Pancreas (tissue), 10 donors: ENCODE measurements around the gene FGF5. TPM values are rescaled to one million over a fixed set of nuclear protein-coding genes. Genes with fewer than 3 reads are reported as not detected.
A peak's percentile ranks its signal among the peaks of the same experiment; 100 is the strongest.

ENCODE experiments used
- ATAC-seq, 4 donors: fragments of 200-7000 bp; cut with Tn5 transposase; one replicate each; pipeline versions ENCODE4 v1.8.0 to v1.9.1; 2020; ENCODE audit warnings: mild to moderate bottlenecking in 4 of 4, moderate library complexity in 4 of 4
- DNase-seq, 6 donors: peaks; one replicate each; pipeline ENCODE4 v3.0.0-alpha.2; 2020
- FAIRE-seq: peaks from 2 replicates; lab custom pipeline; 2012; peaks lifted over from hg19 to GRCh38; lab: Jason Lieb, UNC
- H3K27ac ChIP-seq, 4 donors: fragments of 200-600 bp; sonication (generic); 1 replicate in 3 of 4; 2 replicates in 1 of 4; pipeline versions ENCODE4 v1.5.0 to v1.8.0; 2020
- H3K27me3 ChIP-seq, 4 donors: fragments of 200-600 bp; one replicate each; pipeline ENCODE4 v1.8.0; 2021
- H3K36me3 ChIP-seq, 3 donors: fragments of 200-600 bp; sonication (generic) in 1 of 3; one replicate each; pipeline versions ENCODE4 v1.5.0 to v1.8.0; 2020 to 2021
- H3K4me1 ChIP-seq, 3 donors: fragments of 200-600 bp; one replicate each; pipeline ENCODE4 v1.8.0; 2021
- H3K4me3 ChIP-seq, 4 donors: fragments of 200-600 bp; sonication (generic) in 2 of 4; one replicate each; pipeline versions ENCODE4 v1.5.0 to v1.8.0; 2020 to 2021
- H3K9me3 ChIP-seq, 4 donors: fragments of 200-600 bp; one replicate each; pipeline ENCODE4 v1.8.0; 2021
- CTCF ChIP-seq, 4 donors: fragments of 200-600 bp; sonication (generic) in 3 of 4; IDR thresholded peaks; one replicate each; pipeline versions ENCODE4 v1.5.0 to v1.8.0; 2021; ENCODE audit warnings: antibody characterized with exemption in 4 of 4
- WGBS, 2 donors: extraction: QIAGEN DNeasy Blood & Tissue Kit; methylation state at CpG; one replicate each; pipeline ENCODE4 v1.1.7; 2013; 5-methylcytosine and 5-hydroxymethylcytosine counted together
- intact Hi-C, 3 donors: fragments of 100-400 bp; cut with DNase I; formaldehyde crosslinking; loops; one replicate each; pipeline versions ENCODE4 v1.11.1 to v1.14.2; 2022
- polyA plus RNA-seq, 2 donors: library from polyadenylated mRNA; stranded (reverse); fragments of 200-250 nt; gene quantifications; one replicate each; pipeline ENCODE4 v1.2.3, GENCODE V29; 2013
- total RNA-seq, 6 donors: library from RNA; stranded (reverse); fragmentation: NEBNext Ultra II Directional in 4 of 6; extraction: Animal tissue kit (Norgen Biotek cat#: 25700) in 4 of 6; gene quantifications; one replicate each; pipeline versions ENCODE4 v1.2.1 to v1.2.4, GENCODE V29; 2021 to 2023
- donor health status: healthy with polysubstance abuse.
- donor health status: DM: no; HTN: no; CAD: no; lungs with moderate emphysema.
- donor health status: DM: no; HTN: no; CAD: no.
- donor health status: control.
- donor health status: control.
- donor health status: Bipolar disorder and iron deficiency.
- donor health status: DM: yes; HTN: yes; CAD: no.
- donor health status: DM: no; HTN: no; CAD: no.
- donor health status: DM: no; HTN: no; CAD: no.
- donor health status: DM: yes; HTN: yes; CAD: no.

Gene FGF5
- total and polyA plus RNA-seq, 8 donors: not detected

- Histone ChIP-seq H3K4me1 (no peaks in the 10 kb centered on the region), H3K36me3 (no peaks in the 10 kb centered on the region), H3K27me3 (no peaks in the 10 kb centered on the region), H3K9me3 (no peaks in the 10 kb centered on the region), H3K4me3 (no peak overlapping the region), H3K27ac (no peak overlapping the region)
- no peak for ATAC-seq
- intact Hi-C loops: no loop called here
- DNase-seq: no peak
- no peak for FAIRE-seq
- no peak for TF ChIP-seq CTCF (IDR thresholded peaks at IDR 0.05)
- WGBS, 2 donors: 85 to 90% methylated on average over 8 of the region's 8 CpGs
Measured at GRCh38 chr4:80321341-80321740, 54.9 kb downstream of the FGF5 start.

- Histone ChIP-seq H3K4me1 (no peaks in the 10 kb centered on the region), H3K27me3 (no peaks in the 10 kb centered on the region), H3K27ac (no peak overlapping the region), H3K9me3 (no peaks in the 10 kb centered on the region), H3K36me3 (no peaks in the 10 kb centered on the region), H3K4me3 (no peak overlapping the region)
- no peak for ATAC-seq
- no peak for FAIRE-seq
- intact Hi-C loops: no loop called here
- TF ChIP-seq CTCF (IDR thresholded peaks at IDR 0.05): no peak
- peak in 1 of 6 donors; percentile 12 for DNase-seq
- 60 to 72% methylated on average over 4 of the region's 4 CpGs for WGBS, 2 donors
Measured at GRCh38 chr4:80321776-80322175, 55.3 kb downstream of the FGF5 start.

GRCh38 chr4:80322716-80323115 is 56.3 kb downstream of the FGF5 start:
- no peaks in the 10 kb centered on the region for H3K36me3 ChIP-seq
- TF ChIP-seq CTCF (IDR thresholded peaks at IDR 0.05): no peak
- ATAC-seq (peak in 2 of 4 donors; percentile 49 to 58), FAIRE-seq (no peak), DNase-seq (no peak)
- H3K27ac ChIP-seq: no peak overlapping the region
- intact Hi-C loops: no loop called here
- H3K4me3 ChIP-seq: no peak overlapping the region
- H3K4me1 ChIP-seq: no peaks in the 10 kb centered on the region
- H3K27me3 ChIP-seq: no peaks in the 10 kb centered on the region
- H3K9me3 ChIP-seq: no peaks in the 10 kb centered on the region

- Histone ChIP-seq H3K4me1 (no peaks in the 10 kb centered on the region), H3K9me3 (no peaks in the 10 kb centered on the region), H3K27ac (no peak overlapping the region), H3K4me3 (no peak overlapping the region), H3K27me3 (peaks cover 0 to 5% (median 0%) of the 10 kb centered on the region in 4 donors), H3K36me3 (no peaks in the 10 kb centered on the region)
- ATAC-seq (no peak), FAIRE-seq (no peak), DNase-seq (no peak)
- TF ChIP-seq CTCF (IDR thresholded peaks at IDR 0.05): no peak
- WGBS, 2 donors: 62 to 72% methylated on average over 6 of the region's 6 CpGs
- intact Hi-C loops: no loop called here
Measured at GRCh38 chr4:80324171-80324570, 57.7 kb downstream of the FGF5 start.

- no peak for DNase-seq
- H3K36me3 ChIP-seq: no peaks in the 10 kb centered on the region
- WGBS, 2 donors: 35 to 60% methylated on average over 2 of the region's 2 CpGs
- no peaks in the 10 kb centered on the region for H3K9me3 ChIP-seq
- H3K27ac ChIP-seq: no peak overlapping the region
- no peak for TF ChIP-seq CTCF (IDR thresholded peaks at IDR 0.05)
- no peak for FAIRE-seq
- ATAC-seq: no peak
- no peak overlapping the region for H3K4me3 ChIP-seq
- intact Hi-C loops: no loop called here
- H3K27me3 ChIP-seq: peaks cover 0 to 19% (median 0%) of the 10 kb centered on the region in 4 donors
- no peaks in the 10 kb centered on the region for H3K4me1 ChIP-seq
Measured at GRCh38 chr4:80331693-80332092, 65.2 kb downstream of the FGF5 start.
